SIG-M5 (cell line): Measurements from ENCODE around the gene HES2.
"Not testable (repeated sequence)": the region's sequence is repeated elsewhere in the genome, so short reads cannot be mapped to it uniquely, and the experiment has no call there.

ENCODE experiments used
- DNase-seq: peaks from one replicate; lab custom pipeline; 2025; lab: John Stamatoyannopoulos, UW

Gene HES2

GRCh38 chr1:6419804-6420453 lies at the start of gene HES2:
Gene HES2 (minus strand): TSS chr1:6419919. CDS start chr1:6419820, 99 bp downstream.
- no peak for DNase-seq

GRCh38 chr1:6468729-6469461 lies 49.2 kb upstream of the HES2 start:
- DNase-seq, result no peak

GRCh38 chr1:6467744-6468688 lies 48.3 kb upstream of the HES2 start:
- no peak for DNase-seq

GRCh38 chr1:6467224-6467623 lies 47.5 kb upstream of the HES2 start:
- DNase-seq, result no peak

GRCh38 chr1:6466751-6467150 lies 47.0 kb upstream of the HES2 start:
- no peak for DNase-seq

- no peak for DNase-seq
Observed at GRCh38 chr1:6466023-6466422, 46.3 kb upstream of the HES2 start, which contains the start of gene TNFRSF25. Gene TNFRSF25 (minus strand): TSS chr1:6466173. CDS start chr1:6466107, 66 bp downstream.

- no peak for DNase-seq
Observed at GRCh38 chr1:6465461-6466005, 45.8 kb upstream of the HES2 start.

GRCh38 chr1:6464915-6465314 lies 45.2 kb upstream of the HES2 start:
- no peak for DNase-seq

- DNase-seq, result no peak
Observed at GRCh38 chr1:6464514-6464836, 44.8 kb upstream of the HES2 start.

GRCh38 chr1:6463120-6463412 lies 43.3 kb upstream of the HES2 start:
- DNase-seq, result no peak

- no peak for DNase-seq
Observed at GRCh38 chr1:6462412-6463119, 42.8 kb upstream of the HES2 start.

GRCh38 chr1:6461538-6462411 lies 42.1 kb upstream of the HES2 start:
- DNase-seq, result no peak

- DNase-seq, result no peak
Observed at GRCh38 chr1:6461051-6461530, 41.4 kb upstream of the HES2 start.

- no peak for DNase-seq
Observed at GRCh38 chr1:6460301-6461050, 40.8 kb upstream of the HES2 start.

- DNase-seq, result no peak
Observed at GRCh38 chr1:6459850-6460265, 40.1 kb upstream of the HES2 start.

GRCh38 chr1:6456800-6457466 lies 37.2 kb upstream of the HES2 start:
- DNase-seq, result no peak

- DNase-seq, result not testable (repeated sequence)
Observed at GRCh38 chr1:6455752-6456520, 36.2 kb upstream of the HES2 start.
